GM10266 (cell line): ENCODE measurements around the gene THRB.

Experiments used
- DNase-seq: peaks from one replicate; pipeline ENCODE4 v3.0.0; 2012; ENCODE audit errors: extremely low spot score
- TF ChIP-seq, protein P1 (sequence below): IDR thresholded peaks from 2 replicates; pipeline ENCODE4 v1.5.1; 2012; ENCODE audit warnings: mild to moderate bottlenecking, low read depth; ENCODE audit not compliant: control insufficient read depth, insufficient read depth; ENCODE audit errors: missing control alignments

Gene THRB

DNA sequence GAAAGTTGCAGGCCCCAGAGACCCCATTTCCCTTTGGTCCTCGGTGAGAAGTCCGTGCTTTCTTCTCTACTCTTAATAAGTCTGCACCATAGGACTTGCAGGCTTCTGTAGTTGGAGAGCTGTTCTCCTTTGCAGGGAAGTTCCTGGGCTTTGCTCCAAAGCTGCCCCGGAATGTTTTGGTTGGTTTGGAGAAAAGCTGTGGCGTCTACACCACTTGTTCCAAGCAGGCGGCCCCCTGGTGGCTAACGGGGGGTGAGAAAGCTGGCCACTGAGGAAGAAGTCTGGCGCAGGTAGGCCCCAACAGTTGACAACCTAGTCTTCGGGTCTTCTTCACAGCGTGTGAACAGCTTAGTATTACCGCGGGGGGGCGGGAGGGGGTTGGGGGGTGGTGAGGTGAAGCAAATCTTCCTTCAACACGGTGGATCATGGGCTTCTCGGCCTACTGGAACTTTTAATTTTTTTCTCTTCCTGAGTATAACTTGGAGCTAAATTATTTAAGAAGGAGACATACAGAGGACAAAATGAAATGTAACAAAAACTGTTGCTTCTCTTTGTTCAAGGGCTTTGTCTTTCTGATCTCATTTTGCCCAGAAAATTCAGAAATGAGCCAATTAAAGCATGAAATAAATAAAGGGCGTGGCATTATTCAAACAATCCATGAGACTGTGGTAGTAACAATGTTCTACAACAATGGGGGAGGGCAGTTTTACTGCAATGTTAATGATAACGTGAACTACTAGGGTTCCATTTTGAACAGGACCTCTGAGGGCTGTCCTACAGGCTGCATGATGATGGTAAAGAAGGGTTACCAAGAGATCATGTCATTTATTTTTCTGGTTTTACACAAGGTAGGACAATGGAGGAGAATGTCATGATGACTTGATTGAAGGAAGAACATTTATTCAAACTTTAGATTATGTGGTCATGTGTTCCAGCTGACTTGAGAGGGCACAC, 2.2 kb upstream of the THRB start:
- DNase-seq: no peak
- TF ChIP-seq, protein P1, sequence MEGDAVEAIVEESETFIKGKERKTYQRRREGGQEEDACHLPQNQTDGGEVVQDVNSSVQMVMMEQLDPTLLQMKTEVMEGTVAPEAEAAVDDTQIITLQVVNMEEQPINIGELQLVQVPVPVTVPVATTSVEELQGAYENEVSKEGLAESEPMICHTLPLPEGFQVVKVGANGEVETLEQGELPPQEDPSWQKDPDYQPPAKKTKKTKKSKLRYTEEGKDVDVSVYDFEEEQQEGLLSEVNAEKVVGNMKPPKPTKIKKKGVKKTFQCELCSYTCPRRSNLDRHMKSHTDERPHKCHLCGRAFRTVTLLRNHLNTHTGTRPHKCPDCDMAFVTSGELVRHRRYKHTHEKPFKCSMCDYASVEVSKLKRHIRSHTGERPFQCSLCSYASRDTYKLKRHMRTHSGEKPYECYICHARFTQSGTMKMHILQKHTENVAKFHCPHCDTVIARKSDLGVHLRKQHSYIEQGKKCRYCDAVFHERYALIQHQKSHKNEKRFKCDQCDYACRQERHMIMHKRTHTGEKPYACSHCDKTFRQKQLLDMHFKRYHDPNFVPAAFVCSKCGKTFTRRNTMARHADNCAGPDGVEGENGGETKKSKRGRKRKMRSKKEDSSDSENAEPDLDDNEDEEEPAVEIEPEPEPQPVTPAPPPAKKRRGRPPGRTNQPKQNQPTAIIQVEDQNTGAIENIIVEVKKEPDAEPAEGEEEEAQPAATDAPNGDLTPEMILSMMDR: no peak

DNA sequence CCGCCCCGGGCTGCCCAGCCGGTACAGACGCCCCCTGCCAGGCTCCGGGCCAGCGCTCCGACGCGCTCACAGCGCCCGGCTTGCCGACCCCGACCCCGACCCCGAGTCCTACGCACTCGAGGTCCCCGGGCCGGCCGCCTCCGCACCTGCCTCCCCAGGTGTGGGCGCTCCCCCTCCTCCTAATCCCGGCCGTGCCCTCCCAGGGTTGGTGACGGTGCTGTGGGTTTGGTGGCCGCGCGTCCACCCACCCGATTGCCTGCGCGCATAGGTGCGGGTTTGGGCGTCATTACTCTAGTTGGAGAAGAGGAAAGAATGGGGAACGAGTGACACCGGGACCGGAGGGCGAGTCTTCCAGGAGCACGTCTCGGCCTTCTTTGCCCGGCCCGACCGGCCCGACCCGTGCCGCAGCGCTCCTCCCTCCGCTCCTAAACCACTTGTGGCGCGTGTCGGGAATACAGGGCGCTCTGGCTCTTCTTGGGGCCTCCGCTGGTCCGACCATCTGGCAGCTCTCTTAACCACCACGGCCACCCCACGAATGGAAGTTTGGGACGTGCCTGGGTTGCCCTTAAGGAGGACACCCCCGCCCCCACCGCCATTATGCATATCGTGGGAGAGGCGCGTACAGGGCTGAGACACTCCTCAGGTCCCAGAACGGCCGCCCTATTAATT, 810 bp upstream of the THRB start:
- no peak for DNase-seq
- TF ChIP-seq, protein P1: no peak

DNA sequence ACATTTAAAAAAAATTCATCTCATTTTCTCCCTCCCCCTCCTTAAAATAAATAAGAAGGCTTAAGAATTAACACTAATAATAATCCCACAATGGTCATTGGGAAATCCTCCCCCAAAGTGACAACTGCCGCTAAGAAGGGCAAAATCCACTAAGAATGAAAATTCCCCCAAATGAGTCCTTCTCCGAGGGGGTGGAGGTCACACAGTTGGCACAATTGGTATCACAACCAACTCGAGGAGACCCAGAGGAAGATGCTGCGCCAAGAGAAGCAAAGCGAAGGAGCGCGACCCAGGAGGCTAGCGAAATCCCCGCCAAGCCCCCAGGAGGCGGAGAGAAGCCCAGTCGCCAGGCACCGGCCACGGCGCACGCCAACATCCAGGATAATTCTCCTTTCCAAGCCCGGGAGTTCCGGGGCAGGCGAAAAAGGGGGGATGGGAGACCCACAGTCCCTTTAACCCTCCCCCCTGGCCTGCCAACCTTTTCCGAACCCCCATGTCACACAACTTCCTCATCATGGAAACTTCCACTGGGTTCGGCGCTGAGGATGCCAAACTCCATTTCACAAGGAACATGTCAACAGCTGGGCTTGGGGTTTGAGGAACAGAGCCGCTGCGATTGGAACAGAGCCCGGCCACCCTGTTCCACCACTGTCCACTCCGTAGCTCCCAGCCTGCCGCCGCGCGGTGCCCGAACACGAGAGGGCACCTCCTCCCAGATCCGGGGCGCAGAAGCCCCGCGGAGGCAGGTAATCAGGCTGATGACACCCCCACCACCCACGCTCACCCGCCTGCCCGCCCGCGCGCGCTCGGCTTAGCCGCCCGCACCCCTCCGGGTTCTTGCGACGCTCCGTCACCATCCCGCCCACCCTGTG, 668 bp downstream of the THRB start:
- DNase-seq: no peak
- TF ChIP-seq, protein P1: no peak

DNA sequence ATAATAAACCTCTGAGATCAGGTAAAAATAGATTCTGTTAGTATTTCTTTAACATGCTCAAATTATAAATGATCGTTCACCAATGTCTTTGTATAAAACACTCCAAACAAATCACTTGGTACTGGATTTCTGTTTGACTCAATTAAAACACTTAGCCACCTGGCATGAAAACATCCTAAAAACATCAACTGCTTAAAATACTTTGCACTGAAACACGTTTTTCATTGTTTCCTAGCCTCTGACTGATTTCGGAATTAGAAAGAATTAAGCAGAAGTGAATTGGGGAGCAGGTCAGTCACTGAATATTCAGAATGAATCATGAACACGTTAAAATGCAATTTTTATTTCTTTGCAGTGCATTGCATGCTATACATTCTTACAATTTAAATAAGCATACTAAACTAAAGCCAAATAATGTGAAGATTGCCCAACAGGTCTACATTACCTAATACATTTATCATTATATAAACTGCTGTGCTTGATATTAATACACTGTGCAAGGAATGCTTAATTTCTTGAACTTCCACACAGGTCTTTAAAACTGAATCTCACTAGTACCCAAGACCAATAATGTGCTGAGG, 1.6 kb downstream of the THRB start:
- DNase-seq: no peak
- TF ChIP-seq, protein P1: no peak

DNA sequence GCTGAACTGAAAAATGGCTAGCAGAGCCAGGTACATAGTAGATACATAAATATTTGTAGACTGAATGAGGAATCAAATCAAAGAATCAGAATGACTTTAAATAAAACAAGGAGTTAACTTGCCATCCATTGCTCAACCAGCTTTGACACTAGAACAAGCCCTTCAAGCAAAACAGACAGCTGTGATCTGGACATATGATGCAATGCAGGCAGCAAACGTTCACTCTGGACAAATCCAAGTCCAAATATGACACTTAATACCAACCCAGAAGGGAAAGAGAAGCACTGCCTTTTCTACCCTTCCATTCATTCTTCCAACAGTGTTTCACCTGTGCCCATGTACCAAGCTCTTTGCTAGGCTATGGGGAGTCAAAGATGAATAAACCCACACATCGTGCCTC, 4.5 kb downstream of the THRB start:
- no peak for DNase-seq
- TF ChIP-seq, protein P1: no peak

DNA sequence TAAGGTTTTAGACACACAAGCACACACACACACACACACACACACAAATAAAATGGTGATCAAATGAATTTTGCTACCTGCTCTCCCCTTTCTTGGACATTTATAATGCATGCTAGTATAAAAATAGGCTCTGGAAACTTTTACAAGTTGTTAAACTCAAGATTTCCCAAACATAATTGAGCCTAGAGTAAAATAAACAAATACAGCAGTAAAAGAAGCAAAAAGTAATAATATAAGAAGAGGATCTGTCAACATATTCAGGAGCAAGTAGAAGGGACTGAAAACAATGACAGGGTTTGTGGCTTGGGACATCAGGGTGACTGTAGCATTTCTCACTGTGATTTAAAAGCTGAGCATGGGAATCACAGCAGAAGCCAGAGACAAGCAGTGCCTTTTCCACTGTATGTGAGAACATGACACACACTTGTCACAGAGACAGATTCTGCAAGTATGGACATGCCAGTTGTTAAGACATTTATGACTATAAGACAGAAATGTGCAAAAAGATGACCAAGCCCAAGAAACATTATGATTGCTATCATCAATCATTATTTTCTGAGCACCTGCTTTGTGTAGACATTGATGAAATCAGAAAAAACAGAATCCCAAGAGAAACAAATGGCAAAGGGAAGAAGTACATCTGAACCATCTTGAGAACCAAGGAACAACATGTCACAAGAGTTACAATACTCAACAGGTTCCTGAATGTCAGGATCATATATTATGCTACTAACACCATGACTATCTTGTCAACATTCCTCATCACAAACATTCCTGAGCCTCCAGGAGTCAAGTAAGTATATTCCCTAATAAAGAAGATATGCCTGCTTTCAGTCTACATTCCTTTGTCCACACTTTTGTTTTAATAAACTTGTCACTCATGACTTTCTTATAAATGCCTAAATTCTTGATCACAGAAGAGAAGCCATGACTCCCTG, 7.1 kb downstream of the THRB start:
- no peak for DNase-seq
- TF ChIP-seq, protein P1: no peak
